ENCODE measurements around the gene TNFAIP8L1. TPM values are rescaled to one million over a fixed set of nuclear protein-coding genes. Genes with fewer than 3 reads are reported as not detected.

TNFAIP8L1 gene
- polyA plus RNA-seq, 1 donor (not counting 4 experiments of a cell fraction or from before 2014, with no cell fraction given) = 4.7 TPM

DNA sequence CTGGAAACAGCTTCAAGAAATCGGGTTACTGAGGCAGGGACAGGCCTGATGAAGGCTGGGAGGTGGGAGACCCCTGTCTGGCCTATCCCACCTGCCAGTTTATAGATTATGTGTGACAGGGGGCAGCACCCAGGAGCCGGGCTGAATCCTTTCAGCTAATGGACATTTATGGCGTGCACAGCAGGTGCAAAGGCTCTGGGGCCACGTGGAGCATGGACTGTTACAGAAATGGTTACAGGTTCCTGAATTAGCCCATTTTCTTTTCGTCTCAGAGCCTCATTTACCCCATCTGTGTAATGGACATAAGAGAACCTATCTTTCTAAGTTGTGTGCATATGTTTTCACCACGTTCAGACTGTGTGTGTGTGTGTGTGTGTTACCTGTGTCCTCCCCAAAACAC is 34.4 kb upstream of the TNFAIP8L1 start:
- Histone ChIP-seq H3K4me2 (ENCODE audit: control insufficient read depth, extremely low read depth, insufficient read depth, low read depth, low read length) (no peak overlapping the region), H2AFZ (ENCODE audit: control insufficient read depth, low read length) (no peak overlapping the region), H3K27me3 (ENCODE audit: control insufficient read depth, extremely low read depth, insufficient read depth, low read length) (peaks cover 8% of the 10 kb centered on the region), H3K4me1 (ENCODE audit: control insufficient read depth, extremely low read depth, insufficient read depth, low read length) (no peaks in the 10 kb centered on the region), H3K27ac (ENCODE audit: control insufficient read depth, insufficient read depth, low read length) (no peak overlapping the region), H3K4me3 (ENCODE audit: control insufficient read depth in 2 of 3, extremely low read depth in 1 of 3, insufficient read depth in 2 of 3, low read depth in 1 of 3, low read length in 3 of 3) (no peak overlapping the region), H3K9ac (ENCODE audit: control insufficient read depth, extremely low read depth, insufficient read depth, low read length) (no peak overlapping the region), H3K79me2 (ENCODE audit: control insufficient read depth, insufficient read depth, low read length) (no peaks in the 10 kb centered on the region), H3K9me3 (ENCODE audit: control insufficient read depth, low read depth, low read length) (no peaks in the 10 kb centered on the region), H3K9me1 (ENCODE audit: control insufficient read depth, extremely low read depth, insufficient read depth, low read length) (no peaks in the 10 kb centered on the region), H4K20me1 (ENCODE audit: control insufficient read depth, extremely low read depth, insufficient read depth, low read length) (no peaks in the 10 kb centered on the region), H3K36me3 (ENCODE audit: control insufficient read depth in 2 of 2, extremely low read depth in 1 of 2, insufficient read depth in 2 of 2, low read length in 2 of 2) (no peaks in the 10 kb centered on the region)
- dilution Hi-C loops (cut with MboI; ENCODE audit: extremely low pct_ligation_motif_present, low sequenced_read_pairs) = no loop called here
- DNase-seq (ENCODE audit: low read depth, low spot score) (no peak), FAIRE-seq (no peak)
- TF ChIP-seq, protein P1, sequence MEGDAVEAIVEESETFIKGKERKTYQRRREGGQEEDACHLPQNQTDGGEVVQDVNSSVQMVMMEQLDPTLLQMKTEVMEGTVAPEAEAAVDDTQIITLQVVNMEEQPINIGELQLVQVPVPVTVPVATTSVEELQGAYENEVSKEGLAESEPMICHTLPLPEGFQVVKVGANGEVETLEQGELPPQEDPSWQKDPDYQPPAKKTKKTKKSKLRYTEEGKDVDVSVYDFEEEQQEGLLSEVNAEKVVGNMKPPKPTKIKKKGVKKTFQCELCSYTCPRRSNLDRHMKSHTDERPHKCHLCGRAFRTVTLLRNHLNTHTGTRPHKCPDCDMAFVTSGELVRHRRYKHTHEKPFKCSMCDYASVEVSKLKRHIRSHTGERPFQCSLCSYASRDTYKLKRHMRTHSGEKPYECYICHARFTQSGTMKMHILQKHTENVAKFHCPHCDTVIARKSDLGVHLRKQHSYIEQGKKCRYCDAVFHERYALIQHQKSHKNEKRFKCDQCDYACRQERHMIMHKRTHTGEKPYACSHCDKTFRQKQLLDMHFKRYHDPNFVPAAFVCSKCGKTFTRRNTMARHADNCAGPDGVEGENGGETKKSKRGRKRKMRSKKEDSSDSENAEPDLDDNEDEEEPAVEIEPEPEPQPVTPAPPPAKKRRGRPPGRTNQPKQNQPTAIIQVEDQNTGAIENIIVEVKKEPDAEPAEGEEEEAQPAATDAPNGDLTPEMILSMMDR (optimal IDR thresholded peaks at IDR 0.05 in 1 of 3, IDR thresholded peaks at IDR 0.05 in 1 of 3, conservative IDR thresholded peaks at IDR 0.05 in 1 of 3; ENCODE audit: extremely low read depth in 1 of 3, insufficient read depth in 2 of 3, low read length in 3 of 3) = no peak
- TF ChIP-seq EZH2 (IDR thresholded peaks at IDR 0.05; ENCODE audit: low read length) = no peak

DNA sequence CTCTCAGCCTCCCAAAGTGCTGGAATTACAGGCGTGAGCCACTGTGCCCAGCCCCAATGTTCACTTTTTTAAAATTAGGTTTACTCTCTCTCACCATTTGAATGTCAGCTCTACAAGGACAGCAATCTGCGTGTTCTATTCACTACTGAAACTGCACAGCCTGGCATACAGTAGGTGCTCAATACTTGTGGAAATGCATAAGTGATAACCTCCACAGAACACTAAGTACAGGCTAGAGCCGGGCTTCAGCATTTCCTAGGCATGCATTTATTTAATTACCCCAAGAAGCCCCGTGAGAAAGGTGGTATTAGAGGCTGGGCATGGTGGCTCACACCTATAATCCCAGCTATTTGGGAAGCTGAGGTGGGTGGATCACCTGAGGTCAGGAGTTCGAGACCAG is 33.1 kb upstream of the TNFAIP8L1 start:
- H3K9me1 ChIP-seq (ENCODE audit: control insufficient read depth, extremely low read depth, insufficient read depth, low read length) = no peaks in the 10 kb centered on the region
- no peaks in the 10 kb centered on the region for H3K79me2 ChIP-seq (ENCODE audit: control insufficient read depth, insufficient read depth, low read length)
- H3K4me3 ChIP-seq (ENCODE audit: control insufficient read depth in 2 of 3, extremely low read depth in 1 of 3, insufficient read depth in 2 of 3, low read depth in 1 of 3, low read length in 3 of 3) = no peak overlapping the region
- dilution Hi-C loops (cut with MboI; ENCODE audit: extremely low pct_ligation_motif_present, low sequenced_read_pairs) = no loop called here
- H3K27me3 ChIP-seq (ENCODE audit: control insufficient read depth, extremely low read depth, insufficient read depth, low read length) = peaks cover 20% of the 10 kb centered on the region
- H3K9me3 ChIP-seq (ENCODE audit: control insufficient read depth, low read depth, low read length) = no peaks in the 10 kb centered on the region
- TF ChIP-seq, protein P1 (optimal IDR thresholded peaks at IDR 0.05 in 1 of 3, IDR thresholded peaks at IDR 0.05 in 1 of 3, conservative IDR thresholded peaks at IDR 0.05 in 1 of 3; ENCODE audit: extremely low read depth in 1 of 3, insufficient read depth in 2 of 3, low read length in 3 of 3) = no peak
- TF ChIP-seq EZH2 (IDR thresholded peaks at IDR 0.05; ENCODE audit: low read length) = no peak
- no peaks in the 10 kb centered on the region for H4K20me1 ChIP-seq (ENCODE audit: control insufficient read depth, extremely low read depth, insufficient read depth, low read length)
- H3K27ac ChIP-seq (ENCODE audit: control insufficient read depth, insufficient read depth, low read length) = no peak overlapping the region
- no peak overlapping the region for H2AFZ ChIP-seq (ENCODE audit: control insufficient read depth, low read length)
- H3K4me2 ChIP-seq (ENCODE audit: control insufficient read depth, extremely low read depth, insufficient read depth, low read depth, low read length) = no peak overlapping the region
- H3K4me1 ChIP-seq (ENCODE audit: control insufficient read depth, extremely low read depth, insufficient read depth, low read length) = no peaks in the 10 kb centered on the region
- DNase-seq (ENCODE audit: low read depth, low spot score) (no peak), FAIRE-seq (no peak)
- no peaks in the 10 kb centered on the region for H3K36me3 ChIP-seq (ENCODE audit: control insufficient read depth in 2 of 2, extremely low read depth in 1 of 2, insufficient read depth in 2 of 2, low read length in 2 of 2)
- no peak overlapping the region for H3K9ac ChIP-seq (ENCODE audit: control insufficient read depth, extremely low read depth, insufficient read depth, low read length)

All from keratinocyte (primary cell).